GM23248 (cell line): ENCODE data around the gene ZNF236. TPM values are rescaled to one million over a fixed set of nuclear protein-coding genes. Genes with fewer than 3 reads are reported as not detected.

Experiments
- DNase-seq: peaks from one replicate; pipeline ENCODE4 v3.0.0-alpha.2; 2015
- H2AFZ ChIP-seq: fragments of 200-600 bp; sonication (generic); 2 replicates; pipeline ENCODE4 v1.6.1; 2016; ENCODE audit warnings: antibody characterized with exemption
- H3F3A ChIP-seq: fragments of 200-600 bp; sonication (generic); 2 replicates; pipeline ENCODE4 v1.6.1; 2016; ENCODE audit warnings: mild to moderate bottlenecking, antibody characterized with exemption, mixed run types; ENCODE audit not compliant: insufficient read depth
- H3K27ac ChIP-seq: fragments of 200-600 bp; sonication (generic); 2 replicates; pipeline ENCODE4 v1.5.1; 2016; ENCODE audit warnings: mild to moderate bottlenecking
- H3K27me3 ChIP-seq: fragments of 200-600 bp; sonication (generic); replicated peaks from 2 replicates; pipeline ENCODE4 v1.6.1; 2016; ENCODE audit warnings: mild to moderate bottlenecking; ENCODE audit not compliant: insufficient read depth
- H3K36me3 ChIP-seq: fragments of 200-600 bp; sonication (generic); 2 replicates; pipeline ENCODE4 v1.6.1; 2016; ENCODE audit warnings: low read depth, mild to moderate bottlenecking
- H3K4me1 ChIP-seq: fragments of 200-600 bp; sonication (generic); 2 replicates; pipeline ENCODE4 v1.6.1; 2016; ENCODE audit warnings: mild to moderate bottlenecking; ENCODE audit not compliant: insufficient read depth
- H3K4me2 ChIP-seq: fragments of 200-600 bp; sonication (generic); one replicate; pipeline ENCODE4 v1.6.1; 2016; ENCODE audit warnings: mild to moderate bottlenecking; ENCODE audit not compliant: unreplicated experiment
- H3K4me3 ChIP-seq: fragments of 200-600 bp; sonication (generic); 2 replicates; pipeline ENCODE4 v1.5.1; 2016; ENCODE audit warnings: mild to moderate bottlenecking
- H3K79me2 ChIP-seq: fragments of 200-600 bp; sonication (generic); 2 replicates; pipeline ENCODE4 v1.6.1; 2016; ENCODE audit warnings: mild to moderate bottlenecking; ENCODE audit not compliant: insufficient read depth
- H3K9ac ChIP-seq: fragments of 200-600 bp; sonication (generic); 2 replicates; pipeline ENCODE4 v1.6.1; 2016; ENCODE audit warnings: mild to moderate bottlenecking
- H3K9me2 ChIP-seq: fragments of 200-600 bp; sonication (generic); 2 replicates; pipeline ENCODE4 v1.6.1; 2016; ENCODE audit warnings: mixed run types, mild to moderate bottlenecking, moderate library complexity; ENCODE audit not compliant: insufficient read depth
- H3K9me3 ChIP-seq: fragments of 200-600 bp; sonication (generic); one replicate; pipeline ENCODE4 v1.6.1; 2017; ENCODE audit warnings: low read depth
- H4K20me1 ChIP-seq: fragments of 200-600 bp; sonication (generic); 2 replicates; pipeline ENCODE4 v1.6.0; 2016; ENCODE audit not compliant: insufficient read depth
- EZH2 ChIP-seq: fragments of 200-600 bp; sonication (generic); IDR thresholded peaks from 2 replicates; pipeline ENCODE4 v1.6.1; 2018; ENCODE audit warnings: antibody characterized with exemption, mild to moderate bottlenecking; ENCODE audit not compliant: insufficient read depth, poor library complexity, severe bottlenecking
- EZH2phosphoT487 ChIP-seq: fragments of 200-600 bp; sonication (generic); IDR thresholded peaks from 2 replicates; pipeline ENCODE4 v1.6.1; 2018; ENCODE audit warnings: antibody characterized with exemption, moderate library complexity, mild to moderate bottlenecking, low read depth; ENCODE audit not compliant: insufficient read depth
- WGBS, 2 experiments: methylation state at CpG; one replicate each; pipeline ENCODE4 v1.1.6; 2015 to 2017; ENCODE audit warnings: low lambda C conversion rate in 2 of 2, low coverage in 1 of 2; ENCODE audit errors: missing lambda C conversion rate in 2 of 2; 5-methylcytosine and 5-hydroxymethylcytosine counted together
- in situ Hi-C: fragments of 300-500 bp; cut with MboI; formaldehyde crosslinking; loops from 2 replicates; pipeline ENCODE4 v1.15.0; 2020
- polyA plus RNA-seq: library from polyadenylated mRNA; unstranded; fragments of >200 nt; fragmentation: Nextera tagmentation; extraction: Ambion mirVana; gene quantifications from 2 replicates; pipeline ENCODE4 v1.2.1, GENCODE V29; 2016
- total RNA-seq: library from RNA; depleted of rRNA; stranded (reverse); fragments of >200 nt; shearing (Covaris generic); gene quantifications from 2 replicates; pipeline ENCODE4 v1.2.3, GENCODE V29; 2014

Gene ZNF236
- total and polyA plus RNA-seq, 2 experiments from 2014 or later = 4.6 to 12.4 TPM

GRCh38 chr18:76850112-76850511, 27.8 kb downstream of the ZNF236 start:
- 0 out of 2 replicates have a peak, but pooled peaks cover 4% of the 10 kb centered on the region for H4K20me1 ChIP-seq
- H3K27ac ChIP-seq = no peak overlapping the region
- no peaks in the 10 kb centered on the region for H3K9me2 ChIP-seq
- no peak for DNase-seq
- no peak for TF ChIP-seq EZH2
- TF ChIP-seq EZH2phosphoT487 = no peak
- H3F3A ChIP-seq = no peaks in the 10 kb centered on the region
- H3K79me2 ChIP-seq = peaks cover 73% of the 10 kb centered on the region
- in situ Hi-C loops = no loop called here
- H3K36me3 ChIP-seq = no peaks in the 10 kb centered on the region
- H3K4me1 ChIP-seq = peaks cover 3% of the 10 kb centered on the region; the same call in 1 of the 2 replicates
- no peak overlapping the region for H2AFZ ChIP-seq
- H3K4me2 ChIP-seq = no peak overlapping the region
- H3K4me3 ChIP-seq = no peak overlapping the region
- 92 to 97% methylated on average over 1 of the region's 1 CpG for WGBS, 2 experiments
- no peaks in the 10 kb centered on the region for H3K9me3 ChIP-seq
- H3K9ac ChIP-seq = no peak overlapping the region
- no peaks in the 10 kb centered on the region for H3K27me3 ChIP-seq

- H3K9ac ChIP-seq = no peak overlapping the region
- no peaks in the 10 kb centered on the region for H3F3A ChIP-seq
- no peak overlapping the region for H3K4me2 ChIP-seq
- no peaks in the 10 kb centered on the region for H3K9me3 ChIP-seq
- H3K9me2 ChIP-seq = no peaks in the 10 kb centered on the region
- H3K79me2 ChIP-seq = peaks cover 18% of the 10 kb centered on the region
- no peak overlapping the region for H3K4me3 ChIP-seq
- H3K27ac ChIP-seq = no peak overlapping the region
- no peaks in the 10 kb centered on the region for H4K20me1 ChIP-seq
- TF ChIP-seq EZH2phosphoT487 (no peak), EZH2 (no peak)
- in situ Hi-C loops = no loop called here
- no peaks in the 10 kb centered on the region for H3K4me1 ChIP-seq
- no peak for DNase-seq
- no peak overlapping the region for H2AFZ ChIP-seq
- no peaks in the 10 kb centered on the region for H3K27me3 ChIP-seq
- WGBS, 2 experiments = 89 to 93% methylated on average over 4 of the region's 4 CpGs
- no peaks in the 10 kb centered on the region for H3K36me3 ChIP-seq
Observed at GRCh38 chr18:76855594-76855993, 33.2 kb downstream of the ZNF236 start.

GRCh38 chr18:76857476-76857875, 35.1 kb downstream of the ZNF236 start:
- in situ Hi-C loops = no loop called here
- H3K4me3 ChIP-seq = no peak overlapping the region

GRCh38 chr18:76859474-76860339, 37.4 kb downstream of the ZNF236 start:
- no peak overlapping the region for H3K4me3 ChIP-seq
- no peaks in the 10 kb centered on the region for H3K9me2 ChIP-seq
- no peak for DNase-seq
- no peak overlapping the region for H2AFZ ChIP-seq
- H3K4me2 ChIP-seq = no peak overlapping the region
- no peak overlapping the region for H3K27ac ChIP-seq
- 93 to 95% methylated on average over 14 of the region's 14 CpGs for WGBS, 2 experiments
- H3K9me3 ChIP-seq = no peaks in the 10 kb centered on the region
- no peaks in the 10 kb centered on the region for H3K79me2 ChIP-seq
- in situ Hi-C loops = no loop called here
- no peak overlapping the region for H3K9ac ChIP-seq
- H3K36me3 ChIP-seq = no peaks in the 10 kb centered on the region
- H3K4me1 ChIP-seq = no peaks in the 10 kb centered on the region
- H3K27me3 ChIP-seq = no peaks in the 10 kb centered on the region
- no peaks in the 10 kb centered on the region for H4K20me1 ChIP-seq
- TF ChIP-seq EZH2phosphoT487 (no peak), EZH2 (no peak)
- H3F3A ChIP-seq = no peaks in the 10 kb centered on the region

More at GRCh38 chr18:76857476-76857875, 35.1 kb downstream of the ZNF236 start:
- no peak for DNase-seq
- TF ChIP-seq EZH2phosphoT487 = no peak
- no peak for TF ChIP-seq EZH2
- no peaks in the 10 kb centered on the region for H3K9me2 ChIP-seq
- H3K36me3 ChIP-seq = no peaks in the 10 kb centered on the region
- no peak overlapping the region for H3K9ac ChIP-seq
- H3K79me2 ChIP-seq = no peaks in the 10 kb centered on the region
- H3F3A ChIP-seq = no peaks in the 10 kb centered on the region
- no peaks in the 10 kb centered on the region for H3K4me1 ChIP-seq
- no peaks in the 10 kb centered on the region for H4K20me1 ChIP-seq
- no peak overlapping the region for H3K27ac ChIP-seq
- no peaks in the 10 kb centered on the region for H3K27me3 ChIP-seq
- no peak overlapping the region for H3K4me2 ChIP-seq
- WGBS, 2 experiments = 88 to 91% methylated on average over 4 of the region's 4 CpGs
- no peak overlapping the region for H2AFZ ChIP-seq
- no peaks in the 10 kb centered on the region for H3K9me3 ChIP-seq
